Measurements from ENCODE around the gene ABHD1. TPM values are rescaled to one million over a fixed set of nuclear protein-coding genes. Genes with fewer than 3 reads are reported as not detected.

Gene ABHD1
- total RNA-seq, 1 donor, result not detected

- no peak for DNase-seq (ENCODE audit: low read depth)
- no peak for TF ChIP-seq CTCF (IDR thresholded peaks at IDR 0.05; ENCODE audit: insufficient read depth, low read depth, low read length)
- H3K4me3 ChIP-seq (ENCODE audit: low read depth, low read length), result no peak overlapping the region
Measured at GRCh38 chr2:27084297-27085061, 39.1 kb upstream of the ABHD1 start.

GRCh38 chr2:27085062-27085672, 38.4 kb upstream of the ABHD1 start:
- no peak for DNase-seq (ENCODE audit: low read depth)
- TF ChIP-seq CTCF (IDR thresholded peaks at IDR 0.05; ENCODE audit: insufficient read depth, low read depth, low read length), result no peak
- no peak overlapping the region for H3K4me3 ChIP-seq (ENCODE audit: low read depth, low read length)

- peak overlapping the region; percentile 33 for H3K4me3 ChIP-seq (ENCODE audit: low read depth, low read length)
- peak; percentile 57 for DNase-seq (ENCODE audit: low read depth)
- peak; percentile 36 for TF ChIP-seq CTCF (IDR thresholded peaks at IDR 0.05; ENCODE audit: insufficient read depth, low read depth, low read length)
Measured at GRCh38 chr2:27085673-27086089, 37.9 kb upstream of the ABHD1 start.

GRCh38 chr2:27086090-27086723, 37.4 kb upstream of the ABHD1 start:
- H3K4me3 ChIP-seq (ENCODE audit: low read depth, low read length), result peak overlapping the region; percentile 55
- DNase-seq (ENCODE audit: low read depth), result peak; percentile 91
- TF ChIP-seq CTCF (IDR thresholded peaks at IDR 0.05; ENCODE audit: insufficient read depth, low read depth, low read length), result peak; percentile 65

GRCh38 chr2:27086724-27087593, 36.7 kb upstream of the ABHD1 start, which contains the start of gene KHK:
KHK (plus strand) TSS chr2:27086772; CDS start chr2:27087260, 488 bp downstream.
- TF ChIP-seq CTCF (IDR thresholded peaks at IDR 0.05; ENCODE audit: insufficient read depth, low read depth, low read length), result no peak
- DNase-seq (ENCODE audit: low read depth), result no peak
- peak within 1 kb of the TSS; percentile 55 for H3K4me3 ChIP-seq (ENCODE audit: low read depth, low read length)

- TF ChIP-seq CTCF (IDR thresholded peaks at IDR 0.05; ENCODE audit: insufficient read depth, low read depth, low read length), result no peak
- DNase-seq (ENCODE audit: low read depth), result no peak
- no peak overlapping the region for H3K4me3 ChIP-seq (ENCODE audit: low read depth, low read length)
Measured at GRCh38 chr2:27087823-27088410, 35.7 kb upstream of the ABHD1 start.

Data from fibroblast of villous mesenchyme (primary cell).